Measurements from ENCODE around the gene TEDC2. TPM values are rescaled to one million over a fixed set of nuclear protein-coding genes. Genes with fewer than 3 reads are reported as not detected.

Gene TEDC2
- total RNA-seq, 1 experiment from 2014 or later: 28.2 TPM

- no peak overlapping the region for H3K4me3 Mint-ChIP-seq (ENCODE audit: low read depth, unreplicated experiment)
- CTCF ChIA-PET: no interaction called here
- BruUV-seq (replicated peaks): no TSS peak
- H3K27me3 Mint-ChIP-seq (ENCODE audit: unreplicated experiment): peaks cover 3% of the 10 kb centered on the region
- H3K4me1 Mint-ChIP-seq (ENCODE audit: low read depth, unreplicated experiment): peaks cover 33% of the 10 kb centered on the region
- H3K9me3 Mint-ChIP-seq (ENCODE audit: low read depth, unreplicated experiment): no peaks in the 10 kb centered on the region
- no peak for DNase-seq
- H3K36me3 Mint-ChIP-seq (ENCODE audit: insufficient read depth, unreplicated experiment): peaks cover 35% of the 10 kb centered on the region
- no peak overlapping the region for H3K27ac Mint-ChIP-seq (ENCODE audit: unreplicated experiment)
- intact Hi-C loops (cut with micrococcal nuclease; ENCODE audit: unreplicated experiment): no loop called here
- no peak for TF ChIP-seq CTCF (IDR thresholded peaks at IDR 0.05; ENCODE audit: unreplicated experiment)
These were observed 33.0 kb upstream of the TEDC2 start for GRCh38 chr16:2426941-2427361.

- CTCF ChIA-PET: no interaction called here
- Mint-ChIP-seq H3K27me3 (ENCODE audit: unreplicated experiment) (no peaks in the 10 kb centered on the region), H3K4me1 (ENCODE audit: low read depth, unreplicated experiment) (peaks cover 33% of the 10 kb centered on the region), H3K36me3 (ENCODE audit: insufficient read depth, unreplicated experiment) (peaks cover 35% of the 10 kb centered on the region), H3K9me3 (ENCODE audit: low read depth, unreplicated experiment) (no peaks in the 10 kb centered on the region), H3K27ac (ENCODE audit: unreplicated experiment) (peak overlapping the region; percentile 78), H3K4me3 (ENCODE audit: low read depth, unreplicated experiment) (peak overlapping the region; percentile 79)
- TF ChIP-seq CTCF (IDR thresholded peaks at IDR 0.05; ENCODE audit: unreplicated experiment): no peak
- no peak for DNase-seq
- intact Hi-C loops (cut with micrococcal nuclease; ENCODE audit: unreplicated experiment): no loop called here
- no TSS peak for BruUV-seq (replicated peaks)
These were observed 32.4 kb upstream of the TEDC2 start for GRCh38 chr16:2427526-2427925.

DNA sequence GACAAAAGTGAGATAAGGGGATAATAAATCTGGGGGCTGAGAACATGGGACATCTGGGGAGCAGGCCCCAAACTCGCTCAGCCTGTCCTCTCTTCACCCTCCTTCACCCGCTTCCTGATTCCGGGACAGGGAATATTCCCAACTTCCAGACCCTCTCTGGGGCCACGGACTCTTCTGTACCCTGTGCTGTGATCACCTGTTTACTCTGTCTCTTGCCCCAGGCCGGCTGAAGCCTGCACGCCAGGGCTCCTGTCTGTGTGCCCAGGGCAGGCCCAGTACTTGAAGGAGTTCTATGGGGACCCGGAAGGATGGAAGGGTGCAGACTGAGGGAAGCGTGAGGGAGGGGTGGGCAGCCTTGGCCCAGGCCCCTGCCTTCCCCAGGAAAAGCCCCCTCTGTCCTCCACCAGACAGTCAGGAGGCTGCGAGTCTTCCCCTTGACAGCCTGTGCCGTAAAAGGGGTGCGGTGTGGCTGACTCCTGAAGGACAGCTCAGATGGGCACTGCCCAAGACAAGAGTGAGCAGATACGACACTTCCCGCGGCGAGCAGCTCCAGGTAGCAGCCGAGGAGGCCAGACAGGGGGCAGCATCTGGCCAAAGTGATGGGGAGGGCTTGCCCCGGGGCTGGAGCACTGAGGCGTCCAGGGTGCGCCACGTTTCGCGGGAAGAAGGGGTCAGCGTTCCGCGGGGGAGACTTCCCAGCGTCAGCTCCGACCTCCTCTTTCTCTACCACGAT lies 31.7 kb upstream of the TEDC2 start:
- TSS peak; percentile 90 for BruUV-seq (replicated peaks)
- no peaks in the 10 kb centered on the region for H3K9me3 Mint-ChIP-seq (ENCODE audit: low read depth, unreplicated experiment)
- TF ChIP-seq CTCF (IDR thresholded peaks at IDR 0.05; ENCODE audit: unreplicated experiment): no peak
- intact Hi-C loops (cut with micrococcal nuclease; ENCODE audit: unreplicated experiment): no loop called here
- H3K27me3 Mint-ChIP-seq (ENCODE audit: unreplicated experiment): no peaks in the 10 kb centered on the region
- peak overlapping the region; percentile 79 for H3K4me3 Mint-ChIP-seq (ENCODE audit: low read depth, unreplicated experiment)
- DNase-seq: peak; percentile 70
- peaks cover 39% of the 10 kb centered on the region for H3K36me3 Mint-ChIP-seq (ENCODE audit: insufficient read depth, unreplicated experiment)
- peak overlapping the region; percentile 78 for H3K27ac Mint-ChIP-seq (ENCODE audit: unreplicated experiment)
- CTCF ChIA-PET: interaction anchor here (0.6 kb wide), 1 partner anchor 14 kb away, joined by 3 read pairs; no protein-coding TSS in a partner anchor
- H3K4me1 Mint-ChIP-seq (ENCODE audit: low read depth, unreplicated experiment): peaks cover 33% of the 10 kb centered on the region

DNA sequence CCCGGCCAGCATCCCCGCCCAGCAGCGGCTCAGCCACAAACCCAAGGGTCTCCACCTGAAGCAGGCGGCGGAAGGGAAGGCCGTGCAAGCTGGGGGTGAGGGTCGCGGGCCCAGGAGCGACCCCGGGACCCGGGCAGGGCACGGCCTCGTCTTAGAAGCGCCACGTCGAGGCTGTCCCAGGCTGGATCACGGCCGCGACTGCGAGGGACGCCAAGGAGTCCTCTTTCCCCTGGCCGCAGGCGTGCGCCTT lies 31.2 kb upstream of the TEDC2 start:
- no TSS peak for BruUV-seq (replicated peaks)

More for the DNA sequence above, 31.2 kb upstream of the TEDC2 start:
- Mint-ChIP-seq H3K4me3 (ENCODE audit: low read depth, unreplicated experiment) (peak overlapping the region; percentile 79), H3K27ac (ENCODE audit: unreplicated experiment) (peak overlapping the region; percentile 78), H3K4me1 (ENCODE audit: low read depth, unreplicated experiment) (peaks cover 33% of the 10 kb centered on the region), H3K27me3 (ENCODE audit: unreplicated experiment) (no peaks in the 10 kb centered on the region), H3K9me3 (ENCODE audit: low read depth, unreplicated experiment) (no peaks in the 10 kb centered on the region), H3K36me3 (ENCODE audit: insufficient read depth, unreplicated experiment) (peaks cover 44% of the 10 kb centered on the region)
- no peak for TF ChIP-seq CTCF (IDR thresholded peaks at IDR 0.05; ENCODE audit: unreplicated experiment)
- DNase-seq: no peak
- CTCF ChIA-PET: no interaction called here
- intact Hi-C loops (cut with micrococcal nuclease; ENCODE audit: unreplicated experiment): no loop called here

All from Calu3 (cell line).